Activated naive CD8-positive, alpha-beta T cell treated with anti-CD3 and anti-CD28 coated beads, Interleukin-2, amount 50 U/mL, for 24 hours (primary cell): ENCODE data around the gene CAP2.
"Not testable (repeated sequence)": the region's sequence is repeated elsewhere in the genome, so short reads cannot be mapped to it uniquely, and the experiment has no call there.

Source experiments
- ATAC-seq: fragments of 150-1000 bp; cut with Tn5 transposase; one replicate; pipeline ENCODE4 v1.10.0; 2021
- DNase-seq: peaks from one replicate; pipeline ENCODE4 v3.0.0; 2021
- H3K27ac Mint-ChIP-seq: one replicate; pipeline ENCODE4 v1.8.0; 2021; ENCODE audit warnings: mild to moderate bottlenecking, mixed read lengths
- H3K27me3 Mint-ChIP-seq: one replicate; pipeline ENCODE4 v1.8.0; 2021; ENCODE audit warnings: mixed read lengths
- H3K36me3 Mint-ChIP-seq: one replicate; pipeline ENCODE4 v1.8.0; 2021; ENCODE audit warnings: low read depth, mixed read lengths
- H3K4me1 Mint-ChIP-seq: one replicate; pipeline ENCODE4 v1.8.0; 2021; ENCODE audit warnings: mixed read lengths
- H3K4me3 Mint-ChIP-seq: one replicate; pipeline ENCODE4 v1.8.0; 2021; ENCODE audit warnings: mild to moderate bottlenecking, moderate library complexity, mixed read lengths
- H3K9me3 Mint-ChIP-seq: one replicate; pipeline ENCODE4 v1.8.0; 2021; ENCODE audit warnings: mixed read lengths

The CAP2 gene

GRCh38 chr6:17416806-17417205 is 23.4 kb downstream of the CAP2 start:
- DNase-seq (no peak), ATAC-seq (no peak)
- no peaks in the 10 kb centered on the region for H3K36me3 Mint-ChIP-seq
- no peaks in the 10 kb centered on the region for H3K4me1 Mint-ChIP-seq
- H3K9me3 Mint-ChIP-seq, result no peaks in the 10 kb centered on the region
- peaks cover 28% of the 10 kb centered on the region for H3K27me3 Mint-ChIP-seq
- no peak overlapping the region for H3K27ac Mint-ChIP-seq
- H3K4me3 Mint-ChIP-seq, result no peak overlapping the region

GRCh38 chr6:17417817-17418216 is 24.4 kb downstream of the CAP2 start:
- Mint-ChIP-seq H3K4me3 (no peak overlapping the region), H3K27me3 (peaks cover 28% of the 10 kb centered on the region), H3K36me3 (no peaks in the 10 kb centered on the region), H3K27ac (no peak overlapping the region), H3K9me3 (no peaks in the 10 kb centered on the region), H3K4me1 (no peaks in the 10 kb centered on the region)
- DNase-seq (no peak), ATAC-seq (no peak)

GRCh38 chr6:17418281-17419188 is 25.1 kb downstream of the CAP2 start:
- H3K27me3 Mint-ChIP-seq, result peaks cover 28% of the 10 kb centered on the region
- no peak overlapping the region for H3K27ac Mint-ChIP-seq
- no peak for ATAC-seq
- no peaks in the 10 kb centered on the region for H3K4me1 Mint-ChIP-seq
- H3K4me3 Mint-ChIP-seq, result no peak overlapping the region
- no peak for DNase-seq
- H3K36me3 Mint-ChIP-seq, result no peaks in the 10 kb centered on the region
- no peaks in the 10 kb centered on the region for H3K9me3 Mint-ChIP-seq

- Mint-ChIP-seq H3K27ac (no peak overlapping the region), H3K36me3 (no peaks in the 10 kb centered on the region), H3K27me3 (peaks cover 28% of the 10 kb centered on the region), H3K4me3 (no peak overlapping the region), H3K9me3 (no peaks in the 10 kb centered on the region), H3K4me1 (no peaks in the 10 kb centered on the region)
- DNase-seq, result no peak
- ATAC-seq, result no peak
Observed at GRCh38 chr6:17419189-17419575, 25.8 kb downstream of the CAP2 start.

GRCh38 chr6:17420368-17420767 is 27.0 kb downstream of the CAP2 start:
- Mint-ChIP-seq H3K36me3 (no peaks in the 10 kb centered on the region), H3K4me3 (no peak overlapping the region), H3K4me1 (no peaks in the 10 kb centered on the region), H3K27ac (no peak overlapping the region), H3K9me3 (no peaks in the 10 kb centered on the region), H3K27me3 (peaks cover 26% of the 10 kb centered on the region)
- DNase-seq (no peak), ATAC-seq (no peak)

- H3K27me3 Mint-ChIP-seq, result peaks cover 24% of the 10 kb centered on the region
- no peaks in the 10 kb centered on the region for H3K36me3 Mint-ChIP-seq
- no peak overlapping the region for H3K4me3 Mint-ChIP-seq
- H3K4me1 Mint-ChIP-seq, result no peaks in the 10 kb centered on the region
- no peak for ATAC-seq
- no peaks in the 10 kb centered on the region for H3K9me3 Mint-ChIP-seq
- H3K27ac Mint-ChIP-seq, result no peak overlapping the region
- DNase-seq, result no peak
Observed at GRCh38 chr6:17421406-17421805, 28.0 kb downstream of the CAP2 start.

GRCh38 chr6:17423026-17423425 is 29.6 kb downstream of the CAP2 start:
- Mint-ChIP-seq H3K4me3 (no peak overlapping the region), H3K36me3 (no peaks in the 10 kb centered on the region), H3K9me3 (no peaks in the 10 kb centered on the region), H3K27me3 (peaks cover 17% of the 10 kb centered on the region), H3K27ac (no peak overlapping the region), H3K4me1 (no peaks in the 10 kb centered on the region)
- ATAC-seq (no peak), DNase-seq (no peak)

- Mint-ChIP-seq H3K4me1 (no peaks in the 10 kb centered on the region), H3K4me3 (no peak overlapping the region), H3K9me3 (no peaks in the 10 kb centered on the region), H3K27ac (no peak overlapping the region), H3K36me3 (no peaks in the 10 kb centered on the region), H3K27me3 (peaks cover 5% of the 10 kb centered on the region)
- ATAC-seq, result no peak
- DNase-seq, result no peak
Observed at GRCh38 chr6:17427062-17427461, 33.7 kb downstream of the CAP2 start.

GRCh38 chr6:17427617-17428016 is 34.2 kb downstream of the CAP2 start:
- DNase-seq (no peak), ATAC-seq (no peak)
- no peaks in the 10 kb centered on the region for H3K4me1 Mint-ChIP-seq
- no peaks in the 10 kb centered on the region for H3K36me3 Mint-ChIP-seq
- no peak overlapping the region for H3K4me3 Mint-ChIP-seq
- no peaks in the 10 kb centered on the region for H3K9me3 Mint-ChIP-seq
- H3K27ac Mint-ChIP-seq, result no peak overlapping the region
- H3K27me3 Mint-ChIP-seq, result peaks cover 7% of the 10 kb centered on the region

GRCh38 chr6:17428595-17429120 is 35.3 kb downstream of the CAP2 start:
- H3K4me1 Mint-ChIP-seq, H3K36me3 Mint-ChIP-seq: not testable (repeated sequence)

GRCh38 chr6:17429383-17430061 is 36.1 kb downstream of the CAP2 start:
- ATAC-seq (no peak), DNase-seq (no peak)
- Mint-ChIP-seq H3K36me3 (no peaks in the 10 kb centered on the region), H3K27ac (no peak overlapping the region), H3K4me3 (no peak overlapping the region), H3K27me3 (peaks cover 7% of the 10 kb centered on the region), H3K9me3 (no peaks in the 10 kb centered on the region), H3K4me1 (no peaks in the 10 kb centered on the region)

More at GRCh38 chr6:17428595-17429120, 35.3 kb downstream of the CAP2 start:
- not testable (repeated sequence) for H3K27ac Mint-ChIP-seq, H3K27me3 Mint-ChIP-seq, ATAC-seq, DNase-seq, H3K9me3 Mint-ChIP-seq, H3K4me3 Mint-ChIP-seq

GRCh38 chr6:17431581-17431980 is 38.2 kb downstream of the CAP2 start:
- H3K9me3 Mint-ChIP-seq, result no peaks in the 10 kb centered on the region
- H3K4me3 Mint-ChIP-seq, result no peak overlapping the region
- H3K27ac Mint-ChIP-seq, result no peak overlapping the region
- DNase-seq (no peak), ATAC-seq (no peak)
- no peaks in the 10 kb centered on the region for H3K36me3 Mint-ChIP-seq
- H3K4me1 Mint-ChIP-seq, result no peaks in the 10 kb centered on the region
- peaks cover 5% of the 10 kb centered on the region for H3K27me3 Mint-ChIP-seq

- DNase-seq (no peak), ATAC-seq (no peak)
- Mint-ChIP-seq H3K4me3 (no peak overlapping the region), H3K27me3 (peaks cover 3% of the 10 kb centered on the region), H3K4me1 (no peaks in the 10 kb centered on the region), H3K27ac (no peak overlapping the region), H3K36me3 (no peaks in the 10 kb centered on the region), H3K9me3 (no peaks in the 10 kb centered on the region)
Observed at GRCh38 chr6:17432356-17432755, 39.0 kb downstream of the CAP2 start.

- Mint-ChIP-seq H3K27ac (no peak overlapping the region), H3K9me3 (no peaks in the 10 kb centered on the region), H3K4me3 (no peak overlapping the region), H3K27me3 (peaks cover 2% of the 10 kb centered on the region), H3K36me3 (no peaks in the 10 kb centered on the region), H3K4me1 (no peaks in the 10 kb centered on the region)
- DNase-seq, result no peak
- no peak for ATAC-seq
Observed at GRCh38 chr6:17439243-17439993, 46.0 kb downstream of the CAP2 start.
